ENCODE results near the gene RRP1. TPM values are rescaled to one million over a fixed set of nuclear protein-coding genes. Genes with fewer than 3 reads are reported as not detected.

The RRP1 gene
- total and polyA plus RNA-seq, 9 of the 15 experiments (the other 6 are each of a cell fraction or from before 2014, with no cell fraction given) = 0.89 to 105 (median 51.6) TPM

DNA sequence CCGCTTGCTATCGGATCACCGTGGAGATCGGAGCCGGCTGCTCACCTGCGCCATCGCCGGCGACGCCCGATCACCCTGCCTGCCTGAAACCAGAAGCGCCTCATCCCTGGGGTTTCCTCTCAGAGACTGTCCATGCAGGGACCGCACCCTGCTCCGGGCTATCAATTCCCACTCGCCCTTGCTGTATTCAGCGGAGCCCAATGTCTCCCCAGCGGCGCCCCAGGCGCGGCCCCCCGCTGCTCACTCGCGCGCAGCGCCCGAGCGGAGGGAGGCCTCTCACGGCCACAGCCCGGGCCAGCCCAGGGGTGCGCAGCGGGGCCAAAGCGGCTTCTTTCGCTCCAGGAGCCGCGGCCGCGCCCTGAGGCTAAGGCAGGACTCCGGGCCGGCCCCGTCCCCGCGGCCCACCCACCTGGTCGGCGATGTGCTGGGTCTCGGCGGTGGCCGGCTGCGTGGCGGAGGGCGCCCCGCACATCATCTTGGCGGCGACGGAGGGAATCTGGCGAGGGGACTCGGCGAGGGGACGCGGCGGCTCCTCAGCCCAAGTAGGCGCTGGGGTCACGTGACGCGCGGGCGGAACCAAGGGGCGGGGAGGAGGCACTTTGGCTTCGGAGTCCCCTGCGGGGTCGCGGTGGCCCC, 13.5 kb upstream of the RRP1 start, which contains the start of gene CSTB (continued):
- TF ChIP-seq ZNF785 (CRISPR knock-in tag; IDR thresholded peaks at IDR 0.05) = no peak
- TF ChIP-seq ZNF695 (CRISPR knock-in tag; IDR thresholded peaks at IDR 0.05) = no peak
- TF ChIP-seq TAL1 (IDR thresholded peaks at IDR 0.05) = no peak
- TF ChIP-seq HMG20A (CRISPR knock-in tag; conservative IDR thresholded peaks at IDR 0.05) = no peak
- TF ChIP-seq PCBP2 (IDR thresholded peaks at IDR 0.05; ENCODE audit: low read depth, low read length, poor library complexity, severe bottlenecking) = no peak
- no peak for TF ChIP-seq FOXJ2 (tag; IDR thresholded peaks at IDR 0.05)
- TF ChIP-seq ETV6 (IDR thresholded peaks at IDR 0.05; ENCODE audit: borderline replicate concordance in 1 of 2, low read depth in 2 of 2, low read length in 1 of 2) = no peak; a peak in 1 of 4 replicates
- TF ChIP-seq ETV6 (CRISPR knock-in tag; IDR thresholded peaks at IDR 0.05; ENCODE audit: borderline replicate concordance) = no peak; the same call in 1 of the 2 replicates
- no peak for TF ChIP-seq PML (IDR thresholded peaks at IDR 0.05; ENCODE audit: low read length)
- TF ChIP-seq ZNF253 (CRISPR knock-in tag; conservative IDR thresholded peaks at IDR 0.05) = no peak
- peak; percentile 97 for TF ChIP-seq POLR2G (IDR thresholded peaks at IDR 0.05; ENCODE audit: low read depth, low read length)
- TF ChIP-seq ERF (CRISPR knock-in tag; IDR thresholded peaks at IDR 0.05) = peak; percentile 88; the same call in 1 of the 2 replicates
- no peak for TF ChIP-seq FOXJ3 (CRISPR knock-in tag; IDR thresholded peaks at IDR 0.05)
- TF ChIP-seq, protein P1, sequence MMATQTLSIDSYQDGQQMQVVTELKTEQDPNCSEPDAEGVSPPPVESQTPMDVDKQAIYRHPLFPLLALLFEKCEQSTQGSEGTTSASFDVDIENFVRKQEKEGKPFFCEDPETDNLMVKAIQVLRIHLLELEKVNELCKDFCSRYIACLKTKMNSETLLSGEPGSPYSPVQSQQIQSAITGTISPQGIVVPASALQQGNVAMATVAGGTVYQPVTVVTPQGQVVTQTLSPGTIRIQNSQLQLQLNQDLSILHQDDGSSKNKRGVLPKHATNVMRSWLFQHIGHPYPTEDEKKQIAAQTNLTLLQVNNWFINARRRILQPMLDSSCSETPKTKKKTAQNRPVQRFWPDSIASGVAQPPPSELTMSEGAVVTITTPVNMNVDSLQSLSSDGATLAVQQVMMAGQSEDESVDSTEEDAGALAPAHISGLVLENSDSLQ (IDR thresholded peaks at IDR 0.05) = no peak
- TF ChIP-seq ZNF134 (CRISPR knock-in tag; conservative IDR thresholded peaks at IDR 0.05) = peak; percentile 73
- TF ChIP-seq MXI1 (IDR thresholded peaks at IDR 0.05; ENCODE audit: low read depth, low read length) = peak; percentile 20; the same call in 1 of the 2 replicates
- no peak for TF ChIP-seq ATF6 (CRISPR knock-in tag; IDR thresholded peaks at IDR 0.05)
- no peak; the same call in 1 of the 2 replicates for TF ChIP-seq NBN (IDR thresholded peaks at IDR 0.05; ENCODE audit: low read depth)

Data from K562 (cell line).